Amygdala (tissue), 56 donors: ENCODE measurements around the gene TAGLN2.

Experiments used
- DNase-seq, 56 donors: peaks; one replicate each; lab custom pipeline; 2025; lab: John Stamatoyannopoulos, UW

The TAGLN2 gene

GRCh38 chr1:159924791-159925718, at the start of gene TAGLN2:
Gene TAGLN2 (minus strand): TSS chr1:159925507. CDS start chr1:159920509, 4,998 bp downstream.
- DNase-seq: peak in 46 of 56 donors; percentile 12 to 80 (median 54)

DNA sequence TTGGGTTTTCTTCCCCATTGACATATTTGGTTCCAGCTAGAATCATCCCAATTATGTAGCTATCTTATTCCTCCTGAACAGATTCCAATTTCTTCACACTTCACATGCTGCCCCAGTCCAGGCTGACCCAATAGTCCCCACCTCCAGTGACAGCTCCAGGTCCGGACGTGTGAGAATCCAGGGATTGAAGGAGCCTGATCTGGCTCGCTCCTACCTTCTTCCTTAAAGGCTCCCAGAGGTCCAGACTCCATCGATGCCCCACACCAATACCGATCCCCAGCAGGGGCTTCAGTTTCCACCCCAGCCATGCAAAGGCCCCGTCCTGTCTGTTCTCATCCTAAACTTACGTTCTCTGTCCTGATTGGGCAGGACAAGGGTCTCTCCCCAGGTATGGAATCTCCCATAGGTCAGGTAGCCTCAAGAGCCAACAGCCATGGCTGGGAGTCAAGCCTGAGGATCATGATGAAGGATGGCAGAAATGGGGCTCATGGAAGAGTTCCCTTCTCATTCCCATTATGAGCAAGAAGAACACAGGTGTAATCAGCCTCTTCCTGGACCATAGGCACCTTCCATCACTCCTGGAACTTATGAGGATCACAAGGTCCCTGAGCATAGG, 49.2 kb upstream of the TAGLN2 start:
- DNase-seq: no peak

DNA sequence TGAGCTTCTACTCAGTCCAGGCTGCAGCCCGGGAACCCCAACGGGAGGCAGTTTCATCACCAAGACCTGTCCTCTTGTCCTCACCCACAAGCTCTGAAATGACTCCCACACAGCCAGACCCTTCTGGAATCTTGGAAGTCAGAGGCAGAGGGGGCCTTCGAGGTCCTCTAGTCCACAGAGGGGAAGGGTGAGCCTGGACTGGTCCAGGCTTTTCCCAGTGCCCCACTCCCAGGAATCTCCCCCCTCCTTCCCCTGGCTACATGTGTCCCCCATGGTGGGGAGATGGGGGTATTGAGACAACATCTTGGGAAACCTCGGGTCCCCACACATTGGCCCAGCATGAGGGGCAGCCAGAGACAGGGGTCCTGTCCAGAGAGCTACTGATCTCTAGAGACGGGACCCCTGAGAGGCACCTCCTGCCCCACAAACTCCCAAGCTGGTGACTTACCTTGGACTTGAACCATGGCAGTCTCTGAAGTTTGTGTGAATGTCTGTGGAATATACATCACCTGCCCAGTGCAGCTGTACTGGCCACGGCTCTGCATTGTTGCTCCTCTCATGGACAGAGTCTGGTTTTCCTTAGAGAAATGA, 48.1 kb upstream of the TAGLN2 start:
- no peak for DNase-seq

GRCh38 chr1:159972443-159973205, 47.3 kb upstream of the TAGLN2 start:
- no peak for DNase-seq

- DNase-seq: no peak
These were observed 45.6 kb upstream of the TAGLN2 start for GRCh38 chr1:159970932-159971342.

- no peak for DNase-seq
These were observed 43.6 kb upstream of the TAGLN2 start for GRCh38 chr1:159968901-159969300.

DNA sequence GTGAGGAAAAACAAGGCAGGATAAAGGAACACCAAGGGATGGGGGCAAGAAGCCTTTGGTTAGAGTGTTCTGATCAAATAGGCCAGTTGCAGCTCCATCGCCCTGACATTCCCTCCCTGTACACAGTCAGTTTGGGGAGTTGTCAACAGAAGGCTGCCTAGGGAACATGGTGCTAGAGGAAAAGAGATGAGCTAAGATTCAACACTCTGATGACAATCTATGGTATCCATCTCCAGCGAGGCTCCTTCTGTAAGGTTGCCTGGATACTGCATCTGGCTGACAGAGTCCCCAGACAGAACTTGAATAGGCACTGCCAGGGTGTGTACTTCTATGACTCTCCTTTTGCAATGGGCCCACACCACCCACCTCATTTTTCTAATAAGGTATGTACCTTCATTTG, 40.0 kb upstream of the TAGLN2 start:
- DNase-seq: no peak

DNA sequence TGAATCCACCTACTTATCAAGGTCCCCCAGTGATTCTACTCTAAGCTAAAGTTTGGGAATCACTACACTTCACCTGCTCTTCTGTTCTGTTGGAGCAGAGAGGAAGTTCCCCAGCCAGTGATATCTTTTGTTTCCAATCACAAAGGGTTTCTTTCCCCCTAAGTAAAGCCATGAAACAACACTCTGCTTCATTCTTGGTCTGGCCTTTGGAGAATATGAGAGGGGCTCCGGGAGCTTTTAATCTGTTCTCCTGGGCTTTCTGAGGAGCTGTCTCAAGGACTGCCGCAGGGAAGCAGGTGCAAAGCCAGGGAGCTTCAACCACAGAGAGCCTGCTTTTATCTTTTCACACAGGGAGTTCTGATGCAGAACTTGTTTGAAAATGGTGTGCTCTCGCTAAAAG, 38.8 kb upstream of the TAGLN2 start:
- no peak for DNase-seq

- DNase-seq: no peak
These were observed 36.9 kb upstream of the TAGLN2 start for GRCh38 chr1:159962176-159962575.

- DNase-seq: no peak
These were observed 36.3 kb upstream of the TAGLN2 start for GRCh38 chr1:159961636-159962035.

DNA sequence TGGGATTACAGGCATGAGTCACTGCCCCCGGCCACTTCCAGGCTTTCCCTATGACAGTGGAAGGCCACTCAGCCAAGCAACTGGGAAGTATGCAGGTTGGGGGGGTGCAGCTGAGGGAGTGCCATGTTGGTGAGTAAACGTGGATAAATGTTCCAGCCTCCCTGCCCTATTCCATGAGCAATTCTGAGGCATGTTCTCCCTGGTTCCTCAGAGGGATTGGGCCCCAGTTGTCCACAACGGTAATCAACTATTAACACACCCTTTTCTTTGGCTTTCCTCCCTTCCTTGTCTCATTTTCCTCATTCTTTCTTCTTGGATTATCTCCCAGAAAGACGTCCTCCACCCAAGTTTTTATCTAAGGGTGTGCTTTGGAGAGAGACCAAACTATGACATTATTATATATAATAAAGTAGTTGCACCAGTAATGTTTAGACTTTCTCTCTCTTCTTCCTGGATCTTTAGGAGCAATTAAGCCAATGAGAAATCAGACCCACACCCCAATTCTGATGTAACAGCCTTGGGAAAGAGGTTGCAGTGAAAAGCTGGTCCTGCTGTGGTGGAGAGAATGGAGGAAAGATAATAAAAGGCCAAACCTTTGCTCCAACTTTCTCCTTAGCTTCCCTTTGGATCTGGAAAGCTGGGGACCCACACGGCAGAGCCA, 35.5 kb upstream of the TAGLN2 start:
- DNase-seq: no peak

DNA sequence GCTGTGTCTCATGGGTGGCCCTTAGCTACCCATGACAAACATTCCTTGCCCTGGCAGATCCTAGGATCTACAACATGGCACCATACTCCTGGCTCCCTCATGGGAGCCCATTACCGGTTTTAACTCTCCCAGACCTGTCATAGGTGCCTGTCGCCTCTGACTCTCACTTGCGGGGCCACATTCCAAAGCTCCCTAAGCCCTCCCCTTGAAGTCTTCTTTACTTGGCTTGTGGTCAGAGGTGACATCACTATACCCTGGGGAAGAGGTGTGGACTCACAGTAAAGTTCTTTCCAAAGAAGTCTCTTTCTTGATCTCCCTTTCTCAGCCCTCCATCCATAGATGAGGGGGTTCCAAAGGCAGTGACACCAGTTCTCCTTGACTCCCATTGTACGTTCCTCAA, 34.1 kb upstream of the TAGLN2 start:
- DNase-seq: no peak

- DNase-seq: no peak
These were observed 33.5 kb upstream of the TAGLN2 start for GRCh38 chr1:159958719-159959380.

- no peak for DNase-seq
These were observed 32.5 kb upstream of the TAGLN2 start for GRCh38 chr1:159957824-159958268.

GRCh38 chr1:159955456-159955855, 30.1 kb upstream of the TAGLN2 start:
- DNase-seq: no peak

- DNase-seq: no peak
These were observed 28.5 kb upstream of the TAGLN2 start, which contains the start of gene SLAMF9 for GRCh38 chr1:159953536-159954515. Gene SLAMF9 (minus strand): TSS chr1:159954237. CDS start chr1:159954137, 100 bp downstream.

GRCh38 chr1:159952932-159953331, 27.6 kb upstream of the TAGLN2 start:
- no peak for DNase-seq

GRCh38 chr1:159951551-159951950, 26.2 kb upstream of the TAGLN2 start:
- no peak for DNase-seq
